Small intestine (tissue), 7 donors: ENCODE measurements around the gene REPS1. TPM values are rescaled to one million over a fixed set of nuclear protein-coding genes. Genes with fewer than 3 reads are reported as not detected.

ENCODE experiments used
- DNase-seq, 2 donors: peaks; one replicate each; pipeline versions ENCODE4 v3.0.0 to v3.0.0-alpha.2; 2013
- FAIRE-seq: peaks from 2 replicates; lab custom pipeline; 2012; peaks lifted over from hg19 to GRCh38; lab: Jason Lieb, UNC
- H3K27ac ChIP-seq, 3 donors: one replicate each; pipeline ENCODE4 v1.5.1; 2013; ENCODE audit warnings: low read length in 2 of 3, mild to moderate bottlenecking in 2 of 3, control low read depth in 1 of 3, inconsistent platforms in 1 of 3, low read depth in 1 of 3, moderate library complexity in 1 of 3
- H3K27me3 ChIP-seq, 3 donors: one replicate each; pipeline ENCODE4 v1.6.1; 2013; ENCODE audit warnings: low read length in 3 of 3, inconsistent platforms in 1 of 3; ENCODE audit not compliant: control insufficient read depth in 3 of 3, insufficient read depth in 3 of 3
- H3K36me3 ChIP-seq, 3 donors: one replicate each; pipeline ENCODE4 v1.6.1; 2013; ENCODE audit warnings: low read length in 3 of 3, inconsistent platforms in 1 of 3, low read depth in 1 of 3, mild to moderate bottlenecking in 1 of 3, moderate library complexity in 1 of 3; ENCODE audit not compliant: control insufficient read depth in 3 of 3, insufficient read depth in 2 of 3
- H3K4me1 ChIP-seq, 3 donors: one replicate each; pipeline ENCODE4 v1.6.1; 2013; ENCODE audit warnings: low read length in 2 of 3, inconsistent platforms in 1 of 3, low read depth in 1 of 3, mild to moderate bottlenecking in 1 of 3, moderate library complexity in 1 of 3; ENCODE audit not compliant: control insufficient read depth in 3 of 3, insufficient read depth in 2 of 3
- H3K4me3 ChIP-seq, 3 donors: one replicate each; pipeline ENCODE4 v1.5.1; 2013; ENCODE audit warnings: low read length in 3 of 3, control low read depth in 1 of 3, inconsistent platforms in 1 of 3, low read depth in 1 of 3, mild to moderate bottlenecking in 1 of 3, moderate library complexity in 1 of 3
- H3K9me3 ChIP-seq, 2 donors: one replicate each; pipeline ENCODE4 v1.6.1; 2013; ENCODE audit warnings: low read depth in 1 of 2, low read length in 1 of 2; ENCODE audit not compliant: control insufficient read depth in 2 of 2, insufficient read depth in 1 of 2
- WGBS, 3 donors: extraction: QIAGEN DNeasy Blood & Tissue Kit; methylation state at CpG; one replicate each; pipeline ENCODE4 v1.1.7; 2013; 5-methylcytosine and 5-hydroxymethylcytosine counted together
- polyA plus RNA-seq, 4 donors: library from polyadenylated mRNA; stranded (reverse) in 3 of 4; unstranded in 1 of 4; fragments of 200-250 nt in 3 of 4; fragments of 120-200 nt in 1 of 4; gene quantifications; one replicate each; pipeline versions ENCODE4 v1.2.1 to v1.2.3, GENCODE V29; 2013
- donor health status: healthy with polysubstance abuse.
- donor health status: control.
- donor health status: control.
- donor health status: Bipolar disorder and iron deficiency.
- donor health status: healthy.

Gene REPS1
- polyA plus RNA-seq, 4 donors: 18.7 to 47.1 (median 21.8) TPM

DNA sequence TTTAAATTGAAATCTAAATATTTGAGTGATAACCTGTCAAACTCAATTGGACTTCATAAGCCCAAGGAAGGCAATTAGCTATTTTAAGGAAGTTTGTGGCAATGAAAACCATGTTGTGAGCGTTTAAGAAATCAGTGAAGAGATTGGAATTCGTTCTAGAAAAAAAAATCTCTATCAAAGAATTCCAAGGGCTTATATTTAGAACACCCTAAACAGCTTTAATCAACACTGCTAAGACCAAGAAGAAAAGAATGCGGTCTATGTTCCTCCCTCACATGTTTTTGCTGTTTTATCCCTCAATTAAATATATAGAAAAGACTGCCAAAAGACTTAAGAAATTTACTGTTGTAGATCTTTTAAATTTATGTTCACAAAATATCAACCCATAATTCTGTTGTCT lies 23.9 kb upstream of the REPS1 start:
- Histone ChIP-seq H3K4me3 (no peak overlapping the region), H3K4me1 (no peaks in the 10 kb centered on the region), H3K36me3 (no peaks in the 10 kb centered on the region), H3K27me3 (no peaks in the 10 kb centered on the region), H3K27ac (no peak overlapping the region), H3K9me3 (no peaks in the 10 kb centered on the region)
- DNase-seq (no peak), FAIRE-seq (no peak)
- WGBS, 3 donors: 76 to 89% (median 84%) methylated on average over 3 of the region's 3 CpGs

DNA sequence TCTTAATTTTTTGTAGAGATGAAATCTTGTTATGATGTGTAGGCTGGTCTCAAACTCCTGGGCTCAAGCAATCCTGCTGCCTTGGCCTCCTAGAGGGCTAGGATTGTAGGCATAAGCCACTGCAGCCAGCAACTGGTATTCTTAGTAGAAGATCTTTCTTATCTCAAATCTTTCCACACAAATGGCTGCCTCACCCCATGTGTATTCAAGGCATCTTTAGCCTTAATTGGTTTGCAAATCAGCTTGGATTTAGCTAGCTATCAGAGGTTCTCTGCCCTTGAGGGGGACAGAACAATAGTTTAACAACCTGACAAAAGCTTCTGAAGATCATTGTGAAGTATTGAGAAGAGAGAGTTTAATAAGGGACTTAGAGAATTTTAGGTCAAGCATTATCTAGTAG lies 22.6 kb upstream of the REPS1 start:
- H3K4me3 ChIP-seq: no peak overlapping the region
- no peak for DNase-seq
- no peaks in the 10 kb centered on the region for H3K9me3 ChIP-seq
- no peaks in the 10 kb centered on the region for H3K36me3 ChIP-seq
- FAIRE-seq: no peak
- no peaks in the 10 kb centered on the region for H3K27me3 ChIP-seq
- no peak overlapping the region for H3K27ac ChIP-seq
- H3K4me1 ChIP-seq: no peaks in the 10 kb centered on the region

GRCh38 chr6:139008117-139008516 lies 20.1 kb upstream of the REPS1 start:
- H3K36me3 ChIP-seq: no peaks in the 10 kb centered on the region
- H3K4me3 ChIP-seq: no peak overlapping the region
- no peaks in the 10 kb centered on the region for H3K4me1 ChIP-seq
- 80 to 85% (median 84%) methylated on average over 9 of the region's 9 CpGs for WGBS, 3 donors
- no peak overlapping the region for H3K27ac ChIP-seq
- no peaks in the 10 kb centered on the region for H3K9me3 ChIP-seq
- DNase-seq (no peak), FAIRE-seq (no peak)
- no peaks in the 10 kb centered on the region for H3K27me3 ChIP-seq

GRCh38 chr6:139007428-139007827 lies 19.4 kb upstream of the REPS1 start:
- Histone ChIP-seq H3K4me3 (no peak overlapping the region), H3K27me3 (no peaks in the 10 kb centered on the region), H3K36me3 (no peaks in the 10 kb centered on the region), H3K4me1 (no peaks in the 10 kb centered on the region), H3K9me3 (no peaks in the 10 kb centered on the region), H3K27ac (no peak overlapping the region)
- FAIRE-seq (no peak), DNase-seq (no peak)
- WGBS, 3 donors: 90 to 91% (median 90%) methylated on average over 1 of the region's 1 CpG

- Histone ChIP-seq H3K4me1 (no peaks in the 10 kb centered on the region), H3K4me3 (no peak overlapping the region), H3K27ac (no peak overlapping the region), H3K27me3 (no peaks in the 10 kb centered on the region), H3K36me3 (no peaks in the 10 kb centered on the region), H3K9me3 (no peaks in the 10 kb centered on the region)
- WGBS, 3 donors: 84 to 90% (median 85%) methylated on average over 3 of the region's 3 CpGs
- no peak for DNase-seq
- FAIRE-seq: no peak
Observed at GRCh38 chr6:139006477-139006876, 18.4 kb upstream of the REPS1 start.

DNA sequence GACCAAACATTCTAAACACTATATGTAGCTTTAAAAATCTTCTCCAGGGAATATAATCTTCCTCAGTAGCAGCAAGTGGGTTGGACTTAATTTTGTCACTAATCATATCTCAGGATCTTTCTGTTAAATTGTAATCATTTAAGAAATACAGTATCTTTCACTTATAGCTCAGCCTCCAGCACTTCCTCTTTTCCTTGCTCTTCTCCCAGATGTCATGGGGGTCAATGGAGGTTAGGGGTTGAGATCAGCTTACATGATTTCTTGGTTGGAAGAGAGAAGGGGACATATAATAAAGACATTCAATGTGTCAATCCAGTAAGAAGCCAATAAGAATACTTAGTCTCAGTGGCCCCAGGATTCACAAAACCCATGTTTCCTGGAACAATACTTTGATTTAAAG lies 15.7 kb upstream of the REPS1 start:
- Histone ChIP-seq H3K9me3 (no peaks in the 10 kb centered on the region), H3K4me1 (no peaks in the 10 kb centered on the region), H3K27ac (no peak overlapping the region), H3K27me3 (no peaks in the 10 kb centered on the region), H3K36me3 (no peaks in the 10 kb centered on the region), H3K4me3 (no peak overlapping the region)
- FAIRE-seq: no peak
- no peak for DNase-seq

GRCh38 chr6:138999949-139000725 lies 12.1 kb upstream of the REPS1 start:
- Histone ChIP-seq H3K27ac (no peak overlapping the region), H3K36me3 (no peaks in the 10 kb centered on the region), H3K4me3 (no peak overlapping the region), H3K27me3 (no peaks in the 10 kb centered on the region), H3K9me3 (no peaks in the 10 kb centered on the region), H3K4me1 (no peaks in the 10 kb centered on the region)
- FAIRE-seq: no peak
- DNase-seq: no peak
- WGBS, 3 donors: 70 to 83% (median 81%) methylated on average over 4 of the region's 4 CpGs

DNA sequence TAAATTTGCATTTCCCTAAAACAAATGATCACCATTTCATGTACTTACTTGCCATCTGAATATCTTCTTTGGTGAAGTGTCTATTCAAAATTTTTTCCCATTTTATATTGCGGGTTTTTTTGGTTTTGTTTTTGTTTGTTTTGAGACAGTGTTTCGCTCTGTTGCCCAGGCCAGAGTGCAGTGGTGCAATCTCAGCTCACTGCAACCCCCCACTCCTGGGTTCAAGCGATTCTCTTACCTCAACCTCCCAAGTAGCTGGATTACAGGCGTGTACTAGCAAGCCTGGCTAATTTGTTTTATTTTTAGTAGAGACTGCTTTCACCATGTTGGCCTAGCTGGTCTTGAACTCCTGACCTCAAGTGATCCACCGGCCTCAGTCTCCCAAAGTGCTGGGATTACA lies 9.1 kb upstream of the REPS1 start:
- no peaks in the 10 kb centered on the region for H3K27me3 ChIP-seq
- H3K36me3 ChIP-seq: no peaks in the 10 kb centered on the region
- peaks cover 0 to 17% (median 6%) of the 10 kb centered on the region in 3 donors for H3K4me1 ChIP-seq
- 93 to 97% (median 95%) methylated on average over 5 of the region's 5 CpGs for WGBS, 3 donors
- no peaks in the 10 kb centered on the region for H3K9me3 ChIP-seq
- no peak overlapping the region for H3K27ac ChIP-seq
- DNase-seq (no peak), FAIRE-seq (no peak)
- H3K4me3 ChIP-seq: no peak overlapping the region

GRCh38 chr6:138996524-138996923 lies 8.5 kb upstream of the REPS1 start:
- no peak overlapping the region for H3K4me3 ChIP-seq
- no peak for DNase-seq
- FAIRE-seq: no peak
- H3K9me3 ChIP-seq: no peaks in the 10 kb centered on the region
- WGBS, 3 donors: 71 to 82% (median 72%) methylated on average over 3 of the region's 3 CpGs
- H3K4me1 ChIP-seq: peaks cover 0 to 17% (median 6%) of the 10 kb centered on the region in 3 donors
- no peak overlapping the region for H3K27ac ChIP-seq
- H3K27me3 ChIP-seq: no peaks in the 10 kb centered on the region
- no peaks in the 10 kb centered on the region for H3K36me3 ChIP-seq
